Adipocyte (in vitro differentiated cells): Measurements from ENCODE around the gene SND1.

Experiments used
- DNase-seq: peaks from one replicate; pipeline ENCODE4 v3.0.0-alpha.2; 2015; ENCODE audit warnings: low read depth
- H3K27me3 ChIP-seq: replicated peaks from 2 replicates; pipeline ENCODE4 v1.7.0; 2013; ENCODE audit warnings: mild to moderate bottlenecking, low read length, moderate library complexity; ENCODE audit not compliant: control insufficient read depth, insufficient read depth
- H3K36me3 ChIP-seq: 2 replicates; pipeline ENCODE4 v1.7.0; 2013; ENCODE audit warnings: low read length, mild to moderate bottlenecking, moderate library complexity; ENCODE audit not compliant: control insufficient read depth, insufficient read depth, severe bottlenecking
- H3K4me1 ChIP-seq: 2 replicates; pipeline ENCODE4 v1.7.0; 2013; ENCODE audit warnings: mild to moderate bottlenecking, low read length, moderate library complexity; ENCODE audit not compliant: control insufficient read depth, insufficient read depth
- H3K4me3 ChIP-seq: 2 replicates; pipeline ENCODE4 v1.7.0; 2013; ENCODE audit warnings: mild to moderate bottlenecking, low read length, moderate library complexity
- H3K9ac ChIP-seq: 2 replicates; pipeline ENCODE4 v1.7.0; 2013; ENCODE audit warnings: mild to moderate bottlenecking, low read length, moderate library complexity
- H3K9me3 ChIP-seq: 2 replicates; pipeline ENCODE4 v1.7.0; 2013; ENCODE audit warnings: mild to moderate bottlenecking, low read length, moderate library complexity; ENCODE audit not compliant: control insufficient read depth

The SND1 gene

DNA sequence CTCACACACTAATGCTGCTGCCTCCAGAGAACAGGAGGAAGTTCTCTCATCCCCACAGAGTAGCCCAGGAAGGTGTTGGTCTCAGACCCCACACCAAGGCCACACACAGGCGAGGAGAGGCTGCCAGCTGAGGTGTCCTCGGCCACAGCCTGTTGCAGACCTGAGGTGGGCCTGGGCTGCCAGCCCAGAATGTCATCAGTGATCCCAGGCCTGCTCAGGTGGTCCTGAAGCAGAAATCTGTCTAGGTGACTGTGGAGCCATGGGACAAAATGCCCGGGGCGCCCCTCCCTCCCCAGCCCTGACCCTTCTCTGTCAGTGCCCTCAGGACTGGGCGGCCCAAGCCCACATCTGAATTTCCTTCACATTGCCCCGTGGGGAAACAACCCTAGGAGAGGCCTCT is 422.7 kb downstream of the SND1 start:
- Histone ChIP-seq H3K27me3 (no peaks in the 10 kb centered on the region), H3K36me3 (peaks cover 37% of the 10 kb centered on the region), H3K4me3 (no peak overlapping the region), H3K9ac (no peak overlapping the region), H3K4me1 (no peaks in the 10 kb centered on the region), H3K9me3 (no peaks in the 10 kb centered on the region)
- no peak for DNase-seq

DNA sequence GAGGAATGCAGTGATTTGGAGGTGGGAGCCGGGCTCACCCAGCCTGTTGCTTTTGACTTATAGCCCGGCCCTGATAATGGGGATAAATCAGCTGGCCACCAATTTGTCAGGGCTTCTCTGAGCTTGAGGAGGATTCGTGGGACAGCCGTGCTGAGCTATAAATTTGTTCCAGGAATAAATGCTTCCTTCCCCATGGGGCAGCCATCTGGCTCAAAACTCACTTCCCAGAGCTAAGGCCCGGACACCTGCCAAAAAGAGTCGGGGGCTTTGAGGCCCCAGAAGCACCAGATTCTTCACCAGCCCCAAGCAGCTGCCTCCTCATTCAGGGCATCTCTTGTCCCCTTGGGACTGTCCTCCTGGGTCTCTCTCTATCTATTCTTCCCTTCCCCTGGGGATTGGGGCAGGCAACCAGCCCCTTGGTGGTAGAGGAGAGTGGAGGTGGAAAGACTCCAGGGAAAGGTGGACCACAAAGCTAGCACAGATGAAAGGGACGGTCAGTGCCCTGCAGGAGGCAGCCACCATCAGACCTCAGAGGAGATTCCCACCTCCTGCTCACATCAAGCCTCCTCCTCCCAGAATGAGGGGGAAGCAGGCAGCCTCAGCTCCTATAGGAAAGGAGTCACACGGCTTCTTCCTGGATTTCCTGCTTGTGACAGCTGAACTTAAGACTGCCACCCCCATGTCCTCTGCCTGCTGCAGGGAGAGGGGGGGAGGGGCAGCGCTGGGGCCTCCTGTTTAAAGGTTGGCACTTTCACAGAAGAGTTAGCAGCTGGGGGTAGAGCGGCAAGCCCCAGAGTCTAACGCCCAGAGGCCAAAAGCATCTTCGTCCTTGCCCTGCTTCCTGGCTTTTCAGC is 423.5 kb downstream of the SND1 start:
- DNase-seq, result no peak
- Histone ChIP-seq H3K4me3 (no peak overlapping the region), H3K36me3 (peaks cover 44% of the 10 kb centered on the region), H3K9ac (no peak overlapping the region), H3K9me3 (no peaks in the 10 kb centered on the region), H3K27me3 (no peaks in the 10 kb centered on the region), H3K4me1 (no peaks in the 10 kb centered on the region)

DNA sequence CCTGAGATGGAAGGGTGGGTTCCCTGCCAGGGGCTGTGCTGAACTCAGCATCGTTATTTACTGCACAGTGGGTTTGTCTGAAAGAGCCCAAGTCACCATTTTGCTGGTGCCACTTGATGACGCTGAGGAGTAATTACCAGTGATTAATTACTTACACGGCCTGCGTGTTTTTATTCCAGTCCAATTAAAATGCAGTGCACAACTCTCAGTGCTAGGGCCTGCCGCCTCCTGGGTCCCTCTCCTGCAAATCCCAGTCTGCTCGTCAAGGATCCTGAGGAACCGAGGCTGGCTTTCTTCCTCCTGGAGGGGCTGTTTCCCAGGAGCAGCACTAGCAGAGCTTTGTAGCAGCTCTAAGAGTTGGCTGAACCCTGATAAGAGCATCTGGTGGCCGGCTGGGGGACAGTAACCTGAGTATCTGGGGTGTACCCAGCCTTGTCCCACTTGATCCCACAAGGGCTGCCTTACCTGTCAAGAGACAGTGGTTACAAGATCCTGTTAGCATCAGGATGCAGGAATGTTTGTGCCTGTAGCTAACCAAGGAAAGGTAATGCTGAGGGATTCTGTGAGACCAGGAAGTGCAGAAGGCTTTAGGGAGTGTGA is 424.3 kb downstream of the SND1 start:
- Histone ChIP-seq H3K36me3 (peaks cover 48% of the 10 kb centered on the region), H3K27me3 (no peaks in the 10 kb centered on the region), H3K9me3 (no peaks in the 10 kb centered on the region), H3K4me1 (no peaks in the 10 kb centered on the region), H3K9ac (no peak overlapping the region), H3K4me3 (no peak overlapping the region)
- no peak for DNase-seq

GRCh38 chr7:128076796-128077271 is 424.8 kb downstream of the SND1 start:
- no peaks in the 10 kb centered on the region for H3K4me1 ChIP-seq
- H3K27me3 ChIP-seq, result no peaks in the 10 kb centered on the region
- peaks cover 50% of the 10 kb centered on the region for H3K36me3 ChIP-seq
- no peak for DNase-seq
- no peaks in the 10 kb centered on the region for H3K9me3 ChIP-seq
- H3K4me3 ChIP-seq, result no peak overlapping the region
- H3K9ac ChIP-seq, result no peak overlapping the region

DNA sequence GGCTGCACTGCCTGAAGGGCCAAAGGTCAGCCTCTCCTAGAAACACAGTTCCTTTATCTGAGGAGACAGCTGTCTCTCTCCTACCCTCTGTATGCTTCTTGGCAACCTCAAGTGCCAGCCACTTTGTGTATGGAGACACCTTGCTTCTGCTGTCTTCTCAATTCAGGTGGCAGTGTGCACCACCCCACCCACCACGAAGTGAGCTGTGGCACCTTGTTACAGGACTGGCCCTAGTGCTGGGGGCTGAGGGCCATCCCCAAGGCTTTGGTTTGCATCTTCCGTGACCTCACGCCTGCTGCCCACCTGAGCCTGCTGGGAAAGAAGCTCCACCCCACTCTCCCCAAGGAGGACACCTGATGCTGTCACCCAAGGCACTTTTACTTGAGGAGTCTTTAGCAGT is 426.3 kb downstream of the SND1 start:
- H3K9me3 ChIP-seq, result no peaks in the 10 kb centered on the region
- DNase-seq, result no peak
- H3K9ac ChIP-seq, result no peak overlapping the region
- no peak overlapping the region for H3K4me3 ChIP-seq
- H3K4me1 ChIP-seq, result no peaks in the 10 kb centered on the region
- peaks cover 57% of the 10 kb centered on the region for H3K36me3 ChIP-seq
- H3K27me3 ChIP-seq, result no peaks in the 10 kb centered on the region

- H3K9me3 ChIP-seq, result no peaks in the 10 kb centered on the region
- no peaks in the 10 kb centered on the region for H3K27me3 ChIP-seq
- no peak overlapping the region for H3K4me3 ChIP-seq
- H3K36me3 ChIP-seq, result peaks cover 55% of the 10 kb centered on the region
- peaks cover 2% of the 10 kb centered on the region for H3K4me1 ChIP-seq
- no peak overlapping the region for H3K9ac ChIP-seq
- DNase-seq, result no peak
Observed at GRCh38 chr7:128080169-128080568, 428.2 kb downstream of the SND1 start.

- DNase-seq, result no peak
- no peaks in the 10 kb centered on the region for H3K9me3 ChIP-seq
- no peaks in the 10 kb centered on the region for H3K27me3 ChIP-seq
- peaks cover 67% of the 10 kb centered on the region for H3K36me3 ChIP-seq
- H3K9ac ChIP-seq, result no peak overlapping the region
- no peak overlapping the region for H3K4me3 ChIP-seq
- H3K4me1 ChIP-seq, result peaks cover 2% of the 10 kb centered on the region
Observed at GRCh38 chr7:128081351-128081750, 429.4 kb downstream of the SND1 start.

DNA sequence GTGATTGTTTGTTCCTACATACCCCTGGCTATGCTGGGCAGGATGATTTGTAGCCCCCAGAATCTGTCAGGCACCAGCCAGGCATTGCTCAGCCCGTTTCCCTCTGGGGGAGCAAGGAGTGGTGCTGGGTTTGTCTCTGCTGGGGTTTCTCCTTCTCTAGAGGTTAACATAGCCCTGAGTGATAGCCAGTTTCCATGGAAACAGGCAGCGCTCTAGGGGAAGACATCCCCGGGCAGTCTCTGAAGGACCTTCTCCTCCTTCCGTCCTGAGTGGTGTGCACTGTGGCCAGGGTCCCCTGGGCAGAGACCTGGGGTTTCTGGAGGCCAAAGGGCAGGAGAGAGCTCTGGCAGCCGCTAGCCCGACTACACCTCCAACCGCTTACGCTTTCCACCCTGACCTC is 429.8 kb downstream of the SND1 start:
- Histone ChIP-seq H3K9me3 (no peaks in the 10 kb centered on the region), H3K27me3 (no peaks in the 10 kb centered on the region), H3K4me3 (no peak overlapping the region), H3K36me3 (peaks cover 71% of the 10 kb centered on the region), H3K9ac (no peak overlapping the region), H3K4me1 (peaks cover 2% of the 10 kb centered on the region)
- no peak for DNase-seq

DNA sequence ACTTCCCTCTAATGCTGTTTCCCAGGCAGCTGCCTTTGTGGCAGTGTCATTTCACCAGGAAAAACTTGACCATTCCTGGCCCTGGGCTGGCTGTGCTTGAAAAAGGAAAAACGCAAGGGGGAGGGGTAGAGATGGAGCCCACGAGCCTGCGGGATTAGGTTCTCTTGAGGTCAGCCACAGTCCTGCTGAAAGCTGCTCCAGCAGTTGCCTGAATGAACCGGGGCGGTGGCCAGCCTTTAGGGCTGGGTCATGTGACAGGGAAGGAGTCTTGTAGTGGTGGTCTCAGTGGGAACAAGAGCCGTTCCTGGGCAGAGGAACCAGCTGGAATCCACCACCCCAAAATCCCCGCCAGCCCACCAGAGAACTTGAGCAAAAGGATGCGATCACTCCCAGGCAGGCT is 430.4 kb downstream of the SND1 start:
- H3K9me3 ChIP-seq, result no peaks in the 10 kb centered on the region

DNA sequence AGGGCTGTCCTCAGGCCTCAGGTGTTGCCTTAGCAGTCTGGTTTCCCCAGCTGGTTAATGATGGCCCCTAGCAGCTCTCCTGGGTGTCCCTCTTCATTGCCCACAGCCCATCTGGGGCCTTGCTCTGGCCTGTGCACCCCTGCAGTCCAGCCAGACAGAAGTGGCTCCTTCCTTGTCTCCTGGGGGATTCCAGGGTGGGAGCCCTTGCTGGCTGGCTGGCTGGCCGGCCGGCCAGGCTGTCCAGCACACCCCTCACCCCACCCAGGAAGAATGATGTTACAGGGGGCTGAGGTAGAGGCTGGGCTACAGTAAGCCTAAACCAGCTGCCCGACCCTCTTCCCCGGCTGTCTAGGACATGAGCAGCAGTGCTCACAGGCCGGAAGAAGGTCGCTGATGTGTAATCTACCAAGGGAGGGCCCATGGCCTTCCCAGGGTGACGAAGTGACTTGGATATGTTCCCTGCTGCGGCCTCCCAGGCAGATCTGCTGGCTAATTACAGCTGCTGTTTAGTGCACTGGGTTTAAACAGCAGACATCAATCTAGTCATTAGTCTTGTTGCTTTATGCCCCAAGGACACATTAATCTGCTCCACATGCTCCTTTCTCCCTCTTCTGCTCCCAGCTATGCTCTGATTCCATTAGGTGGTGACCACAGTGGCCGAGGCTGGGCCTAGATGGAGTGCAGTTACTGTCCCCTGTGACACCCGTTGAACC is 433.1 kb downstream of the SND1 start:
- H3K9me3 ChIP-seq, result no peaks in the 10 kb centered on the region
- no peak overlapping the region for H3K4me3 ChIP-seq
- peaks cover 71% of the 10 kb centered on the region for H3K36me3 ChIP-seq
- H3K9ac ChIP-seq, result no peak overlapping the region
- no peaks in the 10 kb centered on the region for H3K27me3 ChIP-seq
- H3K4me1 ChIP-seq, result peaks cover 2% of the 10 kb centered on the region
- no peak for DNase-seq

More for the DNA sequence above, 430.4 kb downstream of the SND1 start:
- Histone ChIP-seq H3K4me1 (peaks cover 2% of the 10 kb centered on the region), H3K9ac (no peak overlapping the region), H3K27me3 (no peaks in the 10 kb centered on the region), H3K36me3 (peaks cover 77% of the 10 kb centered on the region), H3K4me3 (no peak overlapping the region)
- DNase-seq, result no peak

DNA sequence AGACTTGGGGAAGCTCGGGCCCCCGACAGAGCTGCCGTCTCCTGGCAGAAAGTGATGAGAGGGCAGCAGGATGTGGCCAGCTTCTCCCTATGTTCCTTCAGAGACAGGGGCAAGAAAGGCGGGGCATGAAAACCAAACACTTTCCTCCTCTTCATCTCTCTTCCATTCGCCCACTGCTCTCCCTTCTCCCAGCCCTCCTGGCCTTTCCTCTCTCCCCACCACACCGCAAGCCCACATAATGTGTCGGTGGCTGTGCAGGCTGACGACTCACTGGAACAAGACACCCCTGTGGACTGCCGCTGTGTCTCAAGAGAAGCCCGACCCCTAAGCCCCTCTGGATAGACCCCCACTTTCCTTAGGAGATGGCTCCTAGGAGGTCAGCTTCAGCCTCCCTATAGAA is 438.5 kb downstream of the SND1 start:
- DNase-seq, result no peak
- Histone ChIP-seq H3K27me3 (no peaks in the 10 kb centered on the region), H3K36me3 (peaks cover 91% of the 10 kb centered on the region), H3K4me1 (no peaks in the 10 kb centered on the region), H3K4me3 (no peak overlapping the region), H3K9me3 (no peaks in the 10 kb centered on the region), H3K9ac (no peak overlapping the region)
